GM12865 (cell line): Measurements from ENCODE around the gene IFT27.

Source experiments
- DNase-seq: peaks from one replicate; pipeline ENCODE4 v3.0.0; 2010; ENCODE audit warnings: low read depth
- H3K4me3 ChIP-seq: 2 replicates; pipeline ENCODE4 v1.5.1; 2011; ENCODE audit warnings: mild to moderate bottlenecking, low read depth, low read length, control low read depth
- TF ChIP-seq, protein P1 (sequence below): IDR thresholded peaks from 2 replicates; pipeline ENCODE4 v1.5.1; 2011; ENCODE audit warnings: low read length, control low read depth, low read depth, inconsistent platforms; ENCODE audit not compliant: insufficient read depth; ENCODE audit errors: missing control alignments

IFT27 gene

DNA sequence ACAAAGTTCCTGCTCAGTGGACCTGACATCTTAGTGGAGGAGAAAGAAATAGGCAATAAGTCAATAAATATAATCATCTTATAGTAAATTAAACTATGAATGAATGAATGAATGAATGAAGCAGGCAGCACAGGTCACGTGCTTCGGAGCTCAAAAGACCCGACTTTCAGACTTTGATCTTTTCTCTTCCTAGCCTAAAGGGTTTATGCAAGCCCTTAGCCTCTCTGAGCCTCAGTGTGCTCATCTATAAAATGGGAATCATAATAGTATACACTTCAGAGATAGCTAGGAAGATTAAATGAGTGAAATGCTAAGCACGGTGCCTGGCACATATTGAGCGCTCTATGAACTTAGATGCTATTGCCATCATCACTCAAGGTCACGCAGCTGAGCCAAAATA lies 33.4 kb upstream of the IFT27 start:
- TF ChIP-seq, protein P1, sequence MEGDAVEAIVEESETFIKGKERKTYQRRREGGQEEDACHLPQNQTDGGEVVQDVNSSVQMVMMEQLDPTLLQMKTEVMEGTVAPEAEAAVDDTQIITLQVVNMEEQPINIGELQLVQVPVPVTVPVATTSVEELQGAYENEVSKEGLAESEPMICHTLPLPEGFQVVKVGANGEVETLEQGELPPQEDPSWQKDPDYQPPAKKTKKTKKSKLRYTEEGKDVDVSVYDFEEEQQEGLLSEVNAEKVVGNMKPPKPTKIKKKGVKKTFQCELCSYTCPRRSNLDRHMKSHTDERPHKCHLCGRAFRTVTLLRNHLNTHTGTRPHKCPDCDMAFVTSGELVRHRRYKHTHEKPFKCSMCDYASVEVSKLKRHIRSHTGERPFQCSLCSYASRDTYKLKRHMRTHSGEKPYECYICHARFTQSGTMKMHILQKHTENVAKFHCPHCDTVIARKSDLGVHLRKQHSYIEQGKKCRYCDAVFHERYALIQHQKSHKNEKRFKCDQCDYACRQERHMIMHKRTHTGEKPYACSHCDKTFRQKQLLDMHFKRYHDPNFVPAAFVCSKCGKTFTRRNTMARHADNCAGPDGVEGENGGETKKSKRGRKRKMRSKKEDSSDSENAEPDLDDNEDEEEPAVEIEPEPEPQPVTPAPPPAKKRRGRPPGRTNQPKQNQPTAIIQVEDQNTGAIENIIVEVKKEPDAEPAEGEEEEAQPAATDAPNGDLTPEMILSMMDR, result no peak
- DNase-seq, result no peak

DNA sequence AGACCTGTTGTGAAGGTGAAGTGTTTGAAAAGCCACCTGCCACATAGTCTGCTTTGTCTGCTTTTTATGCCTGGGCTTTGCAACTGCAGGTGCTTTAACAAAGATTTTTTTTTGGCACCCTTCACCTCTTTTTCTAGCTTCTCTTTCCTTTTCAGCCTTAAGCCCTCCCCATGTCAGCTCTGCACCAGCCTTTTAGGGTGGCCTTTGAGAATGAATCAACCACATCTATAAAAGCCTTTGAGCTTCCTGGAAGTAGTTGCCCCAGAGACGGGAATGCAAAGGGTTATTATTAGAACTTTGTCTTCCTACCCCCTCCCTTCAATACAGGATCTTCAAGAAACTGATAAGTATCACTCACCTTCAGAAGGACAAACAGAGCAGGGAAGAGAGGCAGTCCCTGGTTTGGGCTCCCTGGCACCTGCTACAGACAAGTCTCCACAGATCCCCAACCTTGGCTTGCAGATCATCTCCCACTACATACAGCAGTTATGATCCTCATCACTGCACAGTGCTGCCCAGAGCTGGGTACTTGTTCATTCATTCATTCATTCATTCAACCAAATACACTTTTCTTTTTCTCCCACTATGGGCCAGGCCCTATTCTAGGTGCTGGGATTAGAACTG lies 32.9 kb upstream of the IFT27 start:
- TF ChIP-seq, protein P1, result no peak
- no peak overlapping the region for H3K4me3 ChIP-seq
- no peak for DNase-seq

More for the DNA sequence above, 33.4 kb upstream of the IFT27 start:
- H3K4me3 ChIP-seq, result no peak overlapping the region

DNA sequence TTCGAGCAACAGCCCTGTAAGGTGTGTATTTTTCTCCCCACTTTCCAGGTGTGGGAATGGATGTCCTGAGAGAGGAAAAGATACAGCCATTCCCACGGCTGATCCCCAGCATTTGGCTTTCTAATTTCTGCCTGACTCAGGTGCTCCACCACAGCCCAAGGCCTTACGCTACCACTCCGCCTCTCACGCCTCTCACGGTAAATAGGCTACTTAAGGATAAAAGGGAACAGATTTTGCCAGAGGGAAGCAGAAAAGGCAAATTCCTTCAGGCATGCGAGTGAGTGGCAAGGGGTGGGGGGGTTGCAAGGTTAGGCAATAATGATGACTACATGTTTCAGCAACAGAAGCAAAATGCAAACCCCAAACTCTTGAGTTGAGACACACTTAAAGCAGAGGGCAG lies 31.7 kb upstream of the IFT27 start:
- TF ChIP-seq, protein P1, result no peak
- DNase-seq, result no peak
- no peak overlapping the region for H3K4me3 ChIP-seq

DNA sequence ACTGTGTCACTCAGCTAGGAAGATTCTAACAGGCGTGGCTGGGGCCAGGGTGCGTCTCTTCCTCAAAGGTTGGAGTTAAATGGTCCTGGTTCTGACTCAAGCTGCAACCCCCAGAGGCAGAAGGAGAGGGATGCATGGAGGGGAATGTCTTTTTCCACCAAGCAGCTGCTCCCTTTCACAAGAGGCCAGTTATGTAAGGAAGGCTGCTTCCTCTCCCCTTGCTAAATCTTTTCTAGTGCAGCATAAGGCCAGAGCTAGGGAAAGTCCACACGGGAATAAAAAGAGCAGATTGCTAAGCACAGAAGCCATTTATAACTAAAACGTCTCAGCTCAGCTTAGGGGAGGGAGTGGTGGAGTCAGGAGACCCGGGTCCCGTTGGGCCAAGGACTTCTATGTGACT lies 30.9 kb upstream of the IFT27 start:
- H3K4me3 ChIP-seq, result no peak overlapping the region
- TF ChIP-seq, protein P1, result no peak
- no peak for DNase-seq

- no peak for DNase-seq
- TF ChIP-seq, protein P1, result no peak
- H3K4me3 ChIP-seq, result no peak overlapping the region
These were observed 27.4 kb upstream of the IFT27 start for GRCh38 chr22:36803358-36803757.

GRCh38 chr22:36798674-36799066 lies 22.8 kb upstream of the IFT27 start:
- no peak overlapping the region for H3K4me3 ChIP-seq
- DNase-seq, result no peak
- TF ChIP-seq, protein P1, result no peak
